Measurements from ENCODE around the gene ZNF749.
"Not testable (repeated sequence)": the region's sequence is repeated elsewhere in the genome, so short reads cannot be mapped to it uniquely, and the experiment has no call there.

The ZNF749 gene

GRCh38 chr19:57466489-57466888, 31.4 kb downstream of the ZNF749 start:
- no peak for DNase-seq (ENCODE audit: low read depth)

GRCh38 chr19:57473646-57474045, 38.5 kb downstream of the ZNF749 start:
- DNase-seq (ENCODE audit: low read depth): no peak

GRCh38 chr19:57477191-57478008, 42.3 kb downstream of the ZNF749 start, which contains the start of gene ZNF772:
ZNF772 (minus strand) TSS chr19:57477566; CDS start chr19:57477309, 257 bp downstream.
- DNase-seq (ENCODE audit: low read depth): peak; percentile 81

- peak; percentile 93 for DNase-seq (ENCODE audit: low read depth)
Observed at GRCh38 chr19:57487477-57488298, 52.6 kb downstream of the ZNF749 start, which contains the start of gene ZNF419. ZNF419 (plus strand) TSS chr19:57487750; CDS start chr19:57487951, 201 bp downstream.

- DNase-seq (ENCODE audit: low read depth): not testable (repeated sequence)
Observed at GRCh38 chr19:57488299-57488644, 53.1 kb downstream of the ZNF749 start.

Data from activated T-helper 9 cell treated with anti-CD3 and anti-CD28 coated beads, Interleukin-2, amount 50 U/mL, for 16 hours (primary cell).